Naive thymus-derived CD8-positive, alpha-beta T cell (primary cell): ENCODE data around the gene DUS1L. TPM values are rescaled to one million over a fixed set of nuclear protein-coding genes. Genes with fewer than 3 reads are reported as not detected.

Experiments
- ATAC-seq, 2 donors: fragments of 150-1000 bp; cut with Tn5 transposase in 1 of 2; sonication (Bioruptor Pico), chemical (Tn5 transposase) in 1 of 2; 1 replicate in 1 of 2; 2 replicates in 1 of 2; pipeline ENCODE4 v1.10.0; 2021; ENCODE audit warnings: mild to moderate bottlenecking in 2 of 2, moderate library complexity in 2 of 2
- POLR2A ChIA-PET: fragments of 350-600 bp; sonication (Branson Sonifier 250); formaldehyde crosslinking; loops from one replicate; lab custom pipeline; 2021; ENCODE audit warnings: antibody characterized with exemption; lab: Charles Lee
- DNase-seq, 10 donors: peaks; one replicate each; pipeline versions ENCODE4 v3.0.0 to v3.0.0-alpha.2; 2020 to 2022
- H3K27ac Mint-ChIP-seq, 10 donors: one replicate each; pipeline ENCODE4 v1.8.0; 2020 to 2022; ENCODE audit warnings: mild to moderate bottlenecking in 10 of 10, mixed read lengths in 10 of 10, moderate library complexity in 4 of 10, inconsistent platforms in 1 of 10
- H3K27me3 Mint-ChIP-seq, 5 donors: one replicate each; pipeline ENCODE4 v1.8.0; 2021 to 2022; ENCODE audit warnings: mixed read lengths in 5 of 5
- H3K36me3 Mint-ChIP-seq, 3 donors: one replicate each; pipeline ENCODE4 v1.8.0; 2020 to 2022; ENCODE audit warnings: mixed read lengths in 3 of 3, mild to moderate bottlenecking in 2 of 3, inconsistent platforms in 1 of 3
- H3K4me1 Mint-ChIP-seq, 4 donors: one replicate each; pipeline ENCODE4 v1.8.0; 2021 to 2022; ENCODE audit warnings: mixed read lengths in 4 of 4
- H3K4me3 Mint-ChIP-seq, 10 donors: one replicate each; pipeline ENCODE4 v1.8.0; 2020 to 2022; ENCODE audit warnings: mild to moderate bottlenecking in 10 of 10, mixed read lengths in 10 of 10, moderate library complexity in 6 of 10, inconsistent platforms in 1 of 10
- H3K9me3 Mint-ChIP-seq, 9 donors: one replicate each; pipeline ENCODE4 v1.8.0; 2020 to 2022; ENCODE audit warnings: mixed read lengths in 9 of 9, mild to moderate bottlenecking in 3 of 9, inconsistent platforms in 1 of 9, moderate library complexity in 1 of 9
- polyA plus RNA-seq, 3 donors: library from polyadenylated mRNA; unstranded; fragments of 300-500 nt; fragmentation: Illumina TruSeq; gene quantifications; one replicate each; pipeline ENCODE4 v1.2.3, GENCODE V29; 2021
- total RNA-seq, 8 experiments: library from RNA in 2 of 8; stranded (reverse) in 2 of 8; gene quantifications; one replicate each; pipeline ENCODE4 v1.2.3 and lab custom pipeline; 2021 to 2026

Gene DUS1L
- total and polyA plus RNA-seq, 5 experiments from 2014 or later, result 68.6 to 167 (median 142) TPM

GRCh38 chr17:82015311-82015971 is 50.2 kb downstream of the DUS1L start:
- POLR2A ChIA-PET, result no interaction called here
- H3K4me3 Mint-ChIP-seq, result no peak overlapping the region
- ATAC-seq (no peak), DNase-seq (no peak)
- H3K36me3 Mint-ChIP-seq, result peaks cover 0 to 4% (median 0%) of the 10 kb centered on the region in 3 donors
- H3K4me1 Mint-ChIP-seq, result peaks cover 0 to 6% (median under 1%) of the 10 kb centered on the region in 4 donors
- H3K27me3 Mint-ChIP-seq, result no peaks in the 10 kb centered on the region
- H3K9me3 Mint-ChIP-seq, result no peaks in the 10 kb centered on the region
- no peak overlapping the region for H3K27ac Mint-ChIP-seq

GRCh38 chr17:82014971-82015310 is 50.7 kb downstream of the DUS1L start:
- Mint-ChIP-seq H3K27ac (no peak overlapping the region), H3K36me3 (peaks cover 0 to 4% (median 0%) of the 10 kb centered on the region in 3 donors), H3K4me3 (no peak overlapping the region), H3K9me3 (no peaks in the 10 kb centered on the region), H3K4me1 (peaks cover 0 to 1% (median under 1%) of the 10 kb centered on the region in 4 donors), H3K27me3 (no peaks in the 10 kb centered on the region)
- ATAC-seq, result no peak
- no peak for DNase-seq
- POLR2A ChIA-PET, result no interaction called here

GRCh38 chr17:82014432-82014831 is 51.2 kb downstream of the DUS1L start:
- ATAC-seq (no peak), DNase-seq (no peak)
- Mint-ChIP-seq H3K4me1 (no peaks in the 10 kb centered on the region), H3K36me3 (peaks cover 0 to 4% (median 0%) of the 10 kb centered on the region in 3 donors), H3K27me3 (no peaks in the 10 kb centered on the region), H3K9me3 (no peaks in the 10 kb centered on the region), H3K27ac (no peak overlapping the region), H3K4me3 (no peak overlapping the region)
- POLR2A ChIA-PET, result no interaction called here

GRCh38 chr17:82013772-82014321 is 51.8 kb downstream of the DUS1L start:
- H3K4me1 Mint-ChIP-seq, result no peaks in the 10 kb centered on the region
- H3K27me3 Mint-ChIP-seq, result no peaks in the 10 kb centered on the region
- H3K36me3 Mint-ChIP-seq, result peaks cover 0 to 4% (median 0%) of the 10 kb centered on the region in 3 donors
- ATAC-seq (no peak), DNase-seq (no peak)
- no peak overlapping the region for H3K4me3 Mint-ChIP-seq
- POLR2A ChIA-PET, result no interaction called here
- H3K9me3 Mint-ChIP-seq, result no peaks in the 10 kb centered on the region
- no peak overlapping the region for H3K27ac Mint-ChIP-seq

GRCh38 chr17:82013341-82013740 is 52.3 kb downstream of the DUS1L start:
- Mint-ChIP-seq H3K4me1 (no peaks in the 10 kb centered on the region), H3K36me3 (no peaks in the 10 kb centered on the region), H3K9me3 (no peaks in the 10 kb centered on the region), H3K27me3 (no peaks in the 10 kb centered on the region), H3K4me3 (no peak overlapping the region), H3K27ac (no peak overlapping the region)
- DNase-seq (no peak), ATAC-seq (no peak)
- POLR2A ChIA-PET, result no interaction called here

GRCh38 chr17:82012640-82013295 is 52.8 kb downstream of the DUS1L start:
- POLR2A ChIA-PET, result no interaction called here
- no peak overlapping the region for H3K27ac Mint-ChIP-seq
- no peak for ATAC-seq
- H3K27me3 Mint-ChIP-seq, result no peaks in the 10 kb centered on the region
- DNase-seq, result no peak
- H3K4me1 Mint-ChIP-seq, result no peaks in the 10 kb centered on the region
- H3K36me3 Mint-ChIP-seq, result no peaks in the 10 kb centered on the region
- no peak overlapping the region for H3K4me3 Mint-ChIP-seq
- H3K9me3 Mint-ChIP-seq, result no peaks in the 10 kb centered on the region

- ATAC-seq (no peak), DNase-seq (no peak)
- POLR2A ChIA-PET, result no interaction called here
- Mint-ChIP-seq H3K9me3 (no peaks in the 10 kb centered on the region), H3K36me3 (no peaks in the 10 kb centered on the region), H3K27me3 (no peaks in the 10 kb centered on the region), H3K27ac (no peak overlapping the region), H3K4me1 (no peaks in the 10 kb centered on the region), H3K4me3 (no peak overlapping the region)
Observed at GRCh38 chr17:82012261-82012639, 53.4 kb downstream of the DUS1L start.

GRCh38 chr17:82011617-82012187 is 53.9 kb downstream of the DUS1L start:
- H3K27ac Mint-ChIP-seq, result no peak overlapping the region
- H3K4me3 Mint-ChIP-seq, result no peak overlapping the region
- POLR2A ChIA-PET, result no interaction called here
- no peak for DNase-seq
- H3K36me3 Mint-ChIP-seq, result no peaks in the 10 kb centered on the region
- no peak for ATAC-seq
- no peaks in the 10 kb centered on the region for H3K27me3 Mint-ChIP-seq
- no peaks in the 10 kb centered on the region for H3K4me1 Mint-ChIP-seq
- no peaks in the 10 kb centered on the region for H3K9me3 Mint-ChIP-seq

- ATAC-seq (no peak), DNase-seq (no peak)
- H3K27ac Mint-ChIP-seq, result no peak overlapping the region
- H3K4me1 Mint-ChIP-seq, result peaks cover 0 to 4% (median 0%) of the 10 kb centered on the region in 4 donors
- H3K36me3 Mint-ChIP-seq, result no peaks in the 10 kb centered on the region
- H3K9me3 Mint-ChIP-seq, result no peaks in the 10 kb centered on the region
- no peak overlapping the region for H3K4me3 Mint-ChIP-seq
- POLR2A ChIA-PET, result interaction anchor here (1.3 kb wide), 1 partner anchor 44 kb away, joined by 3 read pairs; no protein-coding TSS in a partner anchor
- H3K27me3 Mint-ChIP-seq, result no peaks in the 10 kb centered on the region
Observed at GRCh38 chr17:82010575-82011525, 54.8 kb downstream of the DUS1L start.

GRCh38 chr17:82009413-82009812 is 56.2 kb downstream of the DUS1L start:
- Mint-ChIP-seq H3K36me3 (no peaks in the 10 kb centered on the region), H3K27me3 (no peaks in the 10 kb centered on the region), H3K4me1 (peaks cover 0 to 4% (median 0%) of the 10 kb centered on the region in 4 donors), H3K27ac (peak overlapping the region in 2 of 10 donors; percentile 34 to 38), H3K9me3 (no peaks in the 10 kb centered on the region), H3K4me3 (no peak overlapping the region)
- ATAC-seq (no peak), DNase-seq (no peak)
- POLR2A ChIA-PET, result interaction anchor here (1.3 kb wide), 1 partner anchor 42 kb away, joined by 3 read pairs; no protein-coding TSS in a partner anchor

GRCh38 chr17:82008941-82009405 is 56.6 kb downstream of the DUS1L start:
- DNase-seq (no peak), ATAC-seq (no peak)
- no peaks in the 10 kb centered on the region for H3K27me3 Mint-ChIP-seq
- H3K9me3 Mint-ChIP-seq, result no peaks in the 10 kb centered on the region
- H3K4me1 Mint-ChIP-seq, result peaks cover 0 to 4% (median 0%) of the 10 kb centered on the region in 4 donors
- no peak overlapping the region for H3K4me3 Mint-ChIP-seq
- no peaks in the 10 kb centered on the region for H3K36me3 Mint-ChIP-seq
- POLR2A ChIA-PET, result interaction anchor here (0.7 kb wide), 1 partner anchor 587 kb away, joined by 3 read pairs; no protein-coding TSS in a partner anchor
- H3K27ac Mint-ChIP-seq, result peak overlapping the region in 2 of 10 donors; percentile 34 to 38

GRCh38 chr17:82008258-82008940 is 57.2 kb downstream of the DUS1L start:
- POLR2A ChIA-PET, result interaction anchor here (0.7 kb wide), 1 partner anchor 586 kb away, joined by 3 read pairs; no protein-coding TSS in a partner anchor
- Mint-ChIP-seq H3K4me3 (no peak overlapping the region), H3K36me3 (no peaks in the 10 kb centered on the region), H3K9me3 (no peaks in the 10 kb centered on the region), H3K27ac (peak overlapping the region in 1 of 10 donors; percentile 40), H3K4me1 (peaks cover 0 to 4% (median 0%) of the 10 kb centered on the region in 4 donors), H3K27me3 (no peaks in the 10 kb centered on the region)
- DNase-seq, result no peak
- no peak for ATAC-seq
